GM19372 (cell line): ENCODE results near the gene DPY19L3.
"Not testable (repeated sequence)": the region's sequence is repeated elsewhere in the genome, so short reads cannot be mapped to it uniquely, and the experiment has no call there.

Experiments
- ATAC-seq: cut with Tn5 transposase; IDR thresholded peaks from one replicate; pipeline ENCODE4 v1.9.1; 2021; ENCODE audit warnings: mild to moderate bottlenecking, low read depth, moderate library complexity; ENCODE audit not compliant: unreplicated experiment

The DPY19L3 gene

GRCh38 chr19:32396046-32396652, 9.4 kb upstream of the DPY19L3 start:
- no peak for ATAC-seq

DNA sequence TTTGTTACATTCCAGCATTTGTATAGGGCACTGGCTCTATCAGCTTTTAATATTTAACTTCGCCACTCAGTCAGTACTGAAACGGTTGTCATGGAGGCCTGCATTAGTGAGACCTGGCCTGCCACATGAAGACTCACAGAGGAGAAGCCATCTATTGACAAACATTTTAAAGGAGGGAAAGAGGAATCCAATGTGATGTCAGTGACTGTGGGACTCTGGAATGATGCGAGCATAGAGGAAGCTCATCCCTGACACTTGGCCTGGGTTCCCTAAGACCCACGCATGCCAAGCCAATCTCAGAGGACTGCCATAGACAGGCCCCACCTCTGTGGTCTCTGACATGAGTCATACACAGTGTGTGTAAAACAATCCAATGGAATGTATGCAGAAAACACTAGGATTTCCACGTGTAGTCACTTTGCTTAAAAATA, 7.9 kb upstream of the DPY19L3 start:
- ATAC-seq: no peak

- ATAC-seq: no peak
Observed at GRCh38 chr19:32401992-32402391, 3.6 kb upstream of the DPY19L3 start.

DNA sequence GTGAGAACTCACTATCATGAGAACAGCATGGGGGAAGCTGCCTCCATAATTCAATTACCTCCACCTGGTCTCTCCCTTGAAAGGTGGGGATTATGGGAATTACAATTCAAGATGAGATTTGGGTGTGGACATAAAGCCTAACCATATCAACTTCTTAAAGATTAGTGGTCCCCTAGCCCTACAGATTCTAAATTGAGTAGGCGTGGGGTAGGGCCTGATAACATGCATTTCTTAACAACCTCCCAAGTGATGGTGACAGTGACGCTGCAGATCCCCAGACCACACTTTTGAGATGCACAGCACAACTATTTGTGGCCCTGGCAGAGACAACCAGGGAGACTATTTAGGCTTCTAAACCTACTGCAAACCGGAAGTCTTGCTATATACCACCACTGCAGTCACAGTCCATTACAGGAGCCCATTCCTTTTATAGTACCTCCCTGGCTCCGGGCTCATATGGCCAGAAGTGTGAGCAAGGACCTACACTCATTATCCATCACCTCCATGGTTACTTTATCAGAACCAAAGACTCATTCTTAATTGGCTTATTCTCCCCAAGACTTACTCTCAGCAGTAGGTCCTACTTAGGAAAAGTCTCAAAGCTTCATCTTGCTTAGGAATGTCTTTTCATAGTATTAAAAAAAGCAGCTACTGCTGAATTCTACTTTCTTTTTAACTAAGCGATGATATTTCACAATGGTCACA, 2.1 kb upstream of the DPY19L3 start:
- ATAC-seq: no peak

DNA sequence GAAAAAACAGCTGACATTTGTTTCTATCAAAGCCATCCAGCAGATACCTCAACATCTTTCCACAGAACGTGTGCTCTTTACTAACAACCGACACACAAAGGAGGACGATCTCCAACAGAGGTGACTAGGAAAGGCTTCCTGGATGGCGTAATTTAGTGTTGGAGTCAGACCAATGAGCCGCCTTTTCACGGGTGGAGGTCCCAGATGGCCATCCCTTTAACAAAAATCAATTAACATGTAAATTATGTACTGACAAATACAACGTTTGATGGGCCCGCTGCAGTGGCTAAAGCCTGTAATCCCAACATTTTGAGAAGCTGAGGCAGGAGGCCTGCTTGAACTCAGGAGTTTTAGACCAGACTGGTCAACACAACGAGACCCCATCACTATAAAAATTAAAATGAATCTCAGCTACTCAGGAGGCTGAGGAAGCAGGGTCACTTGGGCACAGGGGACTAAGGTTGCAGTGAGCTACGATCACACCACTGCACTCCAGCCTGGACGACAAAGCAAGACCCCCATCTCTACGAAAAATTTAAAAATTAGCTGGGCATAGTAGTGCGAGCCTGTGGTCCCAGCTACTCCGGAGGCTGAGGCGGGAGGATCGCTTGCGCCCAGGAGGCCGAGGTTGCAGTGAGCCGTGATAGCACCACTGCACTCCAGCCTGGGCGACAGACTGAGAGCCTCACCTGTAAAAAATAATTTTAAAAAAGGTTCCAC, 1.2 kb upstream of the DPY19L3 start:
- no peak for ATAC-seq

DNA sequence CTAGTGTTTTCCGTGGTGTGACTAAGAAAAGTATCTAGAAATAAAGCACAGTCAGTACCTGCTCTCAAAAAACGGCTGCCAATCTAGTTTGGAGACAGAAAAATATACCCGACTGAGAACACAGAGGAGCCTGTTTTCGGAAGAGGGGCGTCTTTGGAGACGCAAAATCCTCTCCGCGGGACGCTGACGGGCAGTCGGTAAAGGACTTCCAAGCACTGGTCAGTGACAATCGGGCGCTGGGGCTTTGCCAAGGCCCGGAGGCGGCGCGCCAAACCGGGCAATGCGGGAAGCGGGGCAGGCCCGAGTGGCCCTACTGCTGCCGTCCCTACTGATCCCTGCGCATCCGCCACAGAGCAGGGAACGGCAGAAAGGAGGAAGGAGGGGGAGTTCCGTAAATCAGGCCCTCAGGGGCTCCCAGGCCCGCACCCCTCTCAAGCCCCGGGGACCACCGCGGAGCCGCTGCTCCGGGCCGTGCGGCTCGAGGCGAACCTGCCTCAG, 588 bp upstream of the DPY19L3 start:
- peak; percentile 9 for ATAC-seq

DNA sequence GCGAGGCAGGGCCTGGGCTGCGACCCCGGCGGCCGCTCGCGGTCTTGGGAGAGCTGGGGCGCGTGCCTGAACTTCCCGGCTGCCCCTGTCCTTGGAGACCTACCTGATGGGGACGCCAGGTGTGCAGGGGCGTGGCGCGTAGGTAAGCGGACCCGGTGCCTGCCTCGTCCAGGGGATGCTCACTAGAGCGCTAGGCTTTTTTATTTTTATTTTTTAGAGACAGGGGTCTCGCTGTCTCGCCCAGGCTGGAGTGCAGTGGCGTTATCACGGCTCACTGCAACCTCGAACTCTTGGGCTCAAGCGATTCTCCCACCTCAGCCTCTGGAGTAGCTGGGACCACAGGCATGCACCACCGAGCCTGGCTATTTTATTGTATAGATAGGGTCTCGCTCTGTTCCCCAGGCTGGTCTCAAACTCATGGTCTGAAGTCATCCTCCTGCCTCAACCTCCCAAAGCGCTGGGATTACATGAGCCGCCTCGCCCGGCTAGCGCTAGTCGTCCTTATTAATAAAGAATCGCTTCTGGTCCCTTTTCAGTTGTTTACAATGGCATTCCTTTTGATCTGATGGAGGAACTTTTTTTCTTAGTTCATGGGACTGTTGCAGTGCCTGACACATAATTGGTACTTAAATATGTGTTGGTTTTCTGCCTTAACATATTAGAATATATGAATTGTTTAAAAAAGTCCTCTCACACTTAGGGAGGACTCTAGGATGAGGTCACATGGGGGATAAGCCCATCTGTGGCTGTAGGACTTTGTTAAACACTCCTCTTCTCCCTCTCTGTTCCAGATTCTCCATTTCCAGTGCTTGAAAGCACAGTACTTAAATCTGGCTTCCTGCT, 812 bp downstream of the DPY19L3 start:
- no peak for ATAC-seq

- no peak for ATAC-seq
Observed at GRCh38 chr19:32407004-32407992, 1.7 kb downstream of the DPY19L3 start.

DNA sequence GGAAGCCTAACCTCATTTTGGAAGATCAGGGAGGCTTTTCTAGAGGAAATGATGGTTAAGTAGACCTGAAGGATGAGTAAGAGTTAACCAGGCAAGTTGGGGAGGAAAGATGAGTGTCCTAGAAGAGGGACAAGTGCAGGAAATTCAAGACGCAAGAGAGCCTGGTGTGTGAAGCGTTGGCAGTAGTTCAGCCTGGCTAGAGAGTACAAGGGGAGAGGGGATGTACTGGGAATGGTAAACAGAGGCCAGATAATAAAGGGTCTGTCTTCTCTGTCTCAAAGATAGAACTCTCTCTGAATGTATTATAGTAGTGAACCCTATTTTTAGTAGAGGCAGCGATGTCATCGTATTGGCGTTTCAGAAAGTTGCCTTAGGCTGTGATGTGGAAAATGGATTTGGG, 9.7 kb downstream of the DPY19L3 start:
- ATAC-seq: no peak

GRCh38 chr19:32415669-32416068, 10.1 kb downstream of the DPY19L3 start:
- ATAC-seq: no peak

DNA sequence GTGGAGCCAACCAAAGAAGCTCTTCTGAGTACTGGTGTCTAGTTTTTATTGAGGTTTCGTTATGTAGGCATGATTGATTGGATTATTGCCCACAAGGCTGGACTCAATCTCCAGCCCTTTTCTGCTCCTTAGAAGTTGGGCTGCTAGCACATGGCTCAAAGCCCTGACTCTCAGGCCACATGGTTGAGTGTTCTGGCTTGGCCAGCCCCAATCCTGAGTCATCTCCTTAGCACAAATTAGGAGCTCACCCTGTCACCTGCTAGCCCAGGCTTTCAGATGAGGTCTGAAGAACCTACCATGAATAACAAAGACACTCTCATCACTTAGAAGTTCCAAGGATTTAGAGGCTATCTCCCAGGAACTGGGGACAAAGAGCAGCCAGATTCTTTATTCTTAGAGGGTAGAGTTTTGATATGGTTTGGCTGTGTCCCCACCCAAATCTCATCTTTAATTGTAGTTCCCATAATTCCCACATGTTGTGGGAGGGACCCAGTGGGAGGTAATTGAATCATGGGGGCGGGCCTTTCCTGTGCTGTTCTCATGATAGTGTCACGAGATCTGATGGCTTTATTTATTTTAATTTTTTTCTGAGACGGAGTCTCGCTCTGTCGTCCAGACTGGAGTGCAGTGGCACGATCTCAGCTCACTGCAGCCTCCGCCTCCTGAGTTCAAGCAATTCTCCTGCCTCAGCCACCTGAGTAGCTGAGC, 11.3 kb downstream of the DPY19L3 start:
- ATAC-seq: no peak

DNA sequence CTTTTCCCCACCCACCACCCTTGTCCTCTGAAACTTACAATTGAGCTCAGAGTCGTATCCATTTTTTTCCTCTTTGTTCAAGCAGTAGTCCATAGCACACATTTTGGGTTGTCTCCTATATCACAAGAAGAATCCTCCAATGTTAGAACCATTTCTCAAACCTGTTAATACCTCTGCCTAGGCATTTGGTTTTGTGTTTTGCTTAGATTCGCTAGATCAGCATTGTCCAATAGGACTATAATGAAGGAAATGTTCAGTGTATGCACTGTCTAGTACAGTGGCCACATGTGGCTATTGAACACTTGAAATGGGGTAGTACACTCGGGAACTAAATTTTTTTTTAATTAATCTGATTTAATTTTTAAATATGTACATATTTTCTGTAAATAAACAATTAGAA, 12.6 kb downstream of the DPY19L3 start:
- no peak for ATAC-seq

DNA sequence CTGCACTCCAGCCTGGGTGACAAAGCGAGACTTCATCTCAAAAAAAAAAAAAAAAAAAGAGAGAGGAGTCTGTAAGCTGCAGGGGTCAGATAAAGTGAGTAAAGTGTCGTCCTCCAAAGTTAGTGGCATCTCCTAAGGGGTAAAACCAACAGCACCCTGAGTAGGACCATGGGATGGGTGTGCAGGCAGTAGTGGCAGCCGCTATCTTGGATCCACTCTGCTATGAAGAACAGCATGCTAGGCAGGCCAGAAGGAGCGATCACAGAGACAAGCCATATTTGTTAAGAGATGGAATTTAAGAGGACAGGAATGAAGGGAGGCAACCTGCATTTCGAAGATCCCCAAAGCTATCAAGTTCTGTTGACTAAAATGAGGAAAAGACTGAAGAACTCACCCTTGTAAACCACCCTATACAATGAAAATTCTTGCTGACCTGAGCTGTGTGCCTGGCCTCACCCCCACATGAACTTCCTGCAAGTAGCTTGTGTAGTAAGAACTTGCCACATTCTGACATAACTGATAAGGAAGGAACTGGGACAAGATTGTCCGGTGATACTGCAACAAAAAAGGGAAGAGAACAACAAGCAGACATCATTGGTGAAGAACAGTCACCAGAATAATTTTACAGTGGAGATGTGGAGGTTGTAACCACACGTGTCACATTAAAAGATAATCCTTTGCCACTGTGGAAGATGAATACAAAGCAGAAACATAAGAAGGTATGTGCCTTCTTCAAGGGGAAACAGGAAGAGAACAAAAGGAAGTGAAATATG, 16.2 kb downstream of the DPY19L3 start:
- no peak for ATAC-seq

DNA sequence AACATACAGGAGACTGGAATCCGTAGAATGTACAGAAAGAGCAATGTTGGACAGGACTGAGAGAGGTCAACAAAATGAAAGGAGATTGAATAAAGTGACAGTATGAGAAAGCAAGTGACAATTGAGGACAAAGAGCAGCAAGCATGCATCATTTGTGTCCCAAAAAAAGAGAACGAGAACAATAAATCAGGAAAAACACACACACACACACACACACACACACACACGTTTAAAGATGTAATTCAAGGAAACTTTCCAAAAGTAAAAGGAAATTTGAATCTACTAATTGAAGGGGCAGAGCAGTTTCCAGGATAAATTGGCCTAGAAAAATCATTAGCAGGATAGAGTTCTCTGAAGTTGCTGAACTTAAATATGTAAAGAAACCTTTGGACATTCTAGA, 16.9 kb downstream of the DPY19L3 start:
- no peak for ATAC-seq

GRCh38 chr19:32423944-32424343, 18.4 kb downstream of the DPY19L3 start:
- not testable (repeated sequence) for ATAC-seq

DNA sequence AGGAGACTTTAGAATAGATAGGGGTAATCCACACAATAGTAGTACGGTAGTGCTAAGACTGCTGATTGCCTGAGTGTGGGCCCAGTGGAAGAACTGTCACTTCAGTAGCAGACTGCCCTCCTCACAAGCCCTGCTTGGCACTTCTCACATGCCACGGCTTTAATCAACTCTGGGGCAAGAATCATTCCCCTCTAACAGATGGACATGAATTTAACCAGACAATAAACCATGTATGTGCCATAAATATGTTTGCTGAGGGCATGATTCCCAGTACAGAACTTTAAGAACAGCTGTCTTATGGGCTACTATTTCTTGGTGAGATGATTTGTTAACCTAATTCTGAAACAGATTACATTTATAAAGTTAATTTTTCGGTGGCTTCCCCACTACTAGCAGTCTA, 22.0 kb downstream of the DPY19L3 start:
- no peak for ATAC-seq

- ATAC-seq: no peak
Observed at GRCh38 chr19:32436692-32437091, 31.1 kb downstream of the DPY19L3 start.

DNA sequence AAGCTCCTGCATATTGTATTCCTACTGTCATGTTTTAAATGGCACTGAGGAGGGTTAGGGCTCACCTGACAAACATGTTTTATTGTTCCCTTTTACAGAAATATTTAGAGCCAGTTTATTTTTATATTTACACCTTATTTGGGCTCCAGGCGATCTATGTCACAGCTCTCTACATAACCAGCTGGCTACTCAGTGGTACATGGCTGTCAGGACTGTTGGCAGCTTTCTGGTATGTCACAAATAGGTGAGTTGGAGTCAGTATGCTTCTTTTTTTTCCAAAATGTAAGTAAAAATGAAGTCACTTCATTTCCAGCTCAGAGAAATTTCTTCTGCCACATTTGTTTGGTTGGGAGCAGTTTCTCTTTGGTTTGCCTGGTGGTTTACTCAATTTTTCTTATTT, 31.5 kb downstream of the DPY19L3 start:
- ATAC-seq: no peak
